OCI-LY7 (cell line): ENCODE data around the gene RCSD1. TPM values are rescaled to one million over a fixed set of nuclear protein-coding genes. Genes with fewer than 3 reads are reported as not detected.

Experiments
- BruUV-seq: library from RNA; stranded (reverse); fragments of 400-500 nt; replicated peaks from 2 replicates; lab custom pipeline; 2021; lab: Mats Ljungman, UMichigan
- CTCF ChIA-PET: fragments of 300-600 bp; sonication (Branson Sonifier 250); formaldehyde crosslinking; loops from one replicate; lab custom pipeline; 2022; ENCODE audit warnings: antibody characterized with exemption; ENCODE audit not compliant: unreplicated experiment; lab: Charles Lee
- POLR2A ChIA-PET: fragments of 300-600 bp; sonication (Branson Sonifier 250); formaldehyde crosslinking; loops from one replicate; lab custom pipeline; 2022; ENCODE audit warnings: antibody characterized with exemption; lab: Charles Lee
- DNase-seq: peaks from one replicate; pipeline ENCODE4 v3.0.0-alpha.2; 2015; ENCODE audit warnings: low spot score
- H2AFZ ChIP-seq: fragments of 200-600 bp; sonication (generic), shearing (Covaris generic); 2 replicates; pipeline ENCODE4 v1.6.1; 2014; ENCODE audit warnings: mild to moderate bottlenecking, antibody characterized with exemption, low read length, moderate library complexity
- H3K27ac ChIP-seq: fragments of 200-600 bp; sonication (generic); 2 replicates; pipeline ENCODE4 v1.5.1; 2014; ENCODE audit warnings: mixed run types, low read depth, mild to moderate bottlenecking, moderate library complexity, low read length, inconsistent platforms; ENCODE audit not compliant: poor library complexity, severe bottlenecking
- H3K36me3 ChIP-seq: fragments of 200-600 bp; sonication (generic); 2 replicates; pipeline ENCODE4 v1.6.1; 2014; ENCODE audit warnings: mild to moderate bottlenecking, antibody characterized with exemption, low read length, moderate library complexity, mixed read lengths; ENCODE audit not compliant: insufficient read depth
- H3K4me1 ChIP-seq: fragments of 200-600 bp; sonication (generic); 2 replicates; pipeline ENCODE4 v1.5.1; 2014; ENCODE audit warnings: mild to moderate bottlenecking, low read length; ENCODE audit not compliant: insufficient read depth, poor library complexity, severe bottlenecking
- H3K4me2 ChIP-seq: fragments of 200-600 bp; sonication (generic); 2 replicates; pipeline ENCODE4 v1.6.1; 2014; ENCODE audit warnings: mild to moderate bottlenecking, low read length
- H3K4me3 ChIP-seq: fragments of 200-600 bp; sonication (generic); 2 replicates; pipeline ENCODE4 v1.5.1; 2014; ENCODE audit warnings: mild to moderate bottlenecking, low read depth, low read length; ENCODE audit not compliant: poor library complexity, severe bottlenecking
- H3K79me2 ChIP-seq: fragments of 200-600 bp; sonication (generic); 2 replicates; pipeline ENCODE4 v1.6.1; 2016; ENCODE audit warnings: low read depth, mild to moderate bottlenecking, low read length, moderate library complexity, mixed read lengths; ENCODE audit not compliant: insufficient read depth
- H3K9me2 ChIP-seq: fragments of 200-600 bp; sonication (generic); 2 replicates; pipeline ENCODE4 v1.6.1; 2016; ENCODE audit warnings: mild to moderate bottlenecking, low read length, mixed read lengths; ENCODE audit not compliant: insufficient read depth
- H3K9me3 ChIP-seq: fragments of 200-600 bp; sonication (generic); 2 replicates; pipeline ENCODE4 v1.6.1; 2014; ENCODE audit warnings: mild to moderate bottlenecking, mixed run types, low read length, mixed read lengths
- H4K20me1 ChIP-seq: fragments of 200-600 bp; sonication (generic); 2 replicates; pipeline ENCODE4 v1.6.1; 2014; ENCODE audit warnings: mild to moderate bottlenecking, antibody characterized with exemption, low read length, moderate library complexity, mixed read lengths; ENCODE audit not compliant: insufficient read depth
- EZH2phosphoT487 ChIP-seq: fragments of 200-600 bp; sonication (generic); IDR thresholded peaks from 2 replicates; pipeline ENCODE4 v1.6.1; 2018; ENCODE audit warnings: low read depth, borderline replicate concordance, mild to moderate bottlenecking, mixed run types, antibody characterized with exemption, low read length, moderate library complexity, mixed read lengths
- intact Hi-C: fragments of 100-400 bp; cut with micrococcal nuclease; formaldehyde crosslinking; loops from one replicate; pipeline ENCODE4 v1.10.0; 2022; ENCODE audit not compliant: unreplicated experiment
- total RNA-seq, 2 experiments: library from RNA; depleted of rRNA in 1 of 2; stranded (reverse); fragments of >200 nt in 1 of 2; shearing (Covaris generic) in 1 of 2; gene quantifications; 2 replicates each; pipeline ENCODE4 v1.2.3, GENCODE V29; 2014 to 2022
- TF ChIP-seq, protein P1 (sequence below): fragments of 200-600 bp; sonication (generic); conservative IDR thresholded peaks from 2 replicates; pipeline ENCODE4 v1.5.1; 2014; ENCODE audit warnings: mild to moderate bottlenecking, antibody characterized with exemption, low read length, moderate library complexity, mixed read lengths

The RCSD1 gene
- total RNA-seq, 2 experiments from 2014 or later, result 161 to 164 TPM

DNA sequence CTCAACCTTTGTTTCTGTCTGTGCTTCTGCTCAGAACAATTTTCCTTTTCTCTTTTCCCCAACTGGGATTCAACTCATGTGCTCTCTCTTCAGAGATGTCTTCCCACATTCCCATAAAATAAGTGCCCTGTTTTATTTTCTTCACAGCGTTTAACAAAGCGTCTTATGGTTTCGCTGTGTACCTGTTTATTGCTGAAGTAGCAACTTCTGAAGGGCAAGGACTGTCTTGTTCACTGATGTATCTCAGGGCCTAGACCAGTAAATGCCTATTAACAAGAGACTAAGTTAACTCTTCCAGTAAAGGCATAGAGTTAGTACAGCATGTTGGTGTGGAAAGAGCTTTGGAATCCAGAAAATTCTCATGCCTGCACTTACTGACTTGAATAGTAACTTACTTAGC is 48.8 kb downstream of the RCSD1 start:
- no peak for DNase-seq
- H3K4me2 ChIP-seq, result no peak overlapping the region
- CTCF ChIA-PET, result no interaction called here
- no peak overlapping the region for H2AFZ ChIP-seq
- H3K27ac ChIP-seq, result no peak overlapping the region
- H4K20me1 ChIP-seq, result peaks cover 4% of the 10 kb centered on the region; the same call in 1 of the 2 replicates
- intact Hi-C loops, result no loop called here
- peaks cover 63% of the 10 kb centered on the region for H3K4me1 ChIP-seq
- no peak overlapping the region for H3K4me3 ChIP-seq
- H3K79me2 ChIP-seq, result peaks cover 55% of the 10 kb centered on the region
- POLR2A ChIA-PET, result interaction anchor here (0.7 kb wide), 1 partner anchor 25 kb away, joined by 8 read pairs; no protein-coding TSS in a partner anchor
- H3K9me2 ChIP-seq, result no peaks in the 10 kb centered on the region
- peaks cover 99% of the 10 kb centered on the region for H3K36me3 ChIP-seq
- no peak for TF ChIP-seq EZH2phosphoT487
- TF ChIP-seq, protein P1, sequence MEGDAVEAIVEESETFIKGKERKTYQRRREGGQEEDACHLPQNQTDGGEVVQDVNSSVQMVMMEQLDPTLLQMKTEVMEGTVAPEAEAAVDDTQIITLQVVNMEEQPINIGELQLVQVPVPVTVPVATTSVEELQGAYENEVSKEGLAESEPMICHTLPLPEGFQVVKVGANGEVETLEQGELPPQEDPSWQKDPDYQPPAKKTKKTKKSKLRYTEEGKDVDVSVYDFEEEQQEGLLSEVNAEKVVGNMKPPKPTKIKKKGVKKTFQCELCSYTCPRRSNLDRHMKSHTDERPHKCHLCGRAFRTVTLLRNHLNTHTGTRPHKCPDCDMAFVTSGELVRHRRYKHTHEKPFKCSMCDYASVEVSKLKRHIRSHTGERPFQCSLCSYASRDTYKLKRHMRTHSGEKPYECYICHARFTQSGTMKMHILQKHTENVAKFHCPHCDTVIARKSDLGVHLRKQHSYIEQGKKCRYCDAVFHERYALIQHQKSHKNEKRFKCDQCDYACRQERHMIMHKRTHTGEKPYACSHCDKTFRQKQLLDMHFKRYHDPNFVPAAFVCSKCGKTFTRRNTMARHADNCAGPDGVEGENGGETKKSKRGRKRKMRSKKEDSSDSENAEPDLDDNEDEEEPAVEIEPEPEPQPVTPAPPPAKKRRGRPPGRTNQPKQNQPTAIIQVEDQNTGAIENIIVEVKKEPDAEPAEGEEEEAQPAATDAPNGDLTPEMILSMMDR, result no peak
- no TSS peak for BruUV-seq
- H3K9me3 ChIP-seq, result no peaks in the 10 kb centered on the region

DNA sequence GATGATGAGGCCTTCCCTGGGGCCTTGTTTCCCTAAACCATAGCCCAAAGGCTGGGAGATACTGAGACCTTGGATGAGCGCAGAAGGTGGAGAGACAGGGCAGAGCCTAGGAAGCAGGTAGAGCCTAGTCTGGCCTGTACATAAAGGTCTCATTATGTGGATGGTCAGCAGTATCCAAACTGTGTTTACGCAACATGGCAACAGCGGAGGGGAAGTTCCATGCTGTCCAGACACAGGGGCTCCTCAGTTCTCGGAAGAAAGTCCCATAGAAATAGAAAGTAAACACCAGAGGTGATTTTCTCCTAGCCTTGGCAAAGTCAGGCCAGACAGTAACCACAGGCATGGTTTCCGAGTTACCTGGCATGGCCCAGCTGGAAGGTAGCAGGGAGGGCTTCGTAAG is 49.7 kb downstream of the RCSD1 start:
- no peaks in the 10 kb centered on the region for H3K9me3 ChIP-seq
- no peak overlapping the region for H3K4me2 ChIP-seq
- H3K9me2 ChIP-seq, result no peaks in the 10 kb centered on the region
- CTCF ChIA-PET, result no interaction called here
- H3K4me1 ChIP-seq, result peaks cover 60% of the 10 kb centered on the region
- H2AFZ ChIP-seq, result no peak overlapping the region
- no TSS peak for BruUV-seq
- no peak overlapping the region for H3K27ac ChIP-seq
- no peak for DNase-seq
- TF ChIP-seq, protein P1, result no peak
- TF ChIP-seq EZH2phosphoT487, result no peak
- H3K79me2 ChIP-seq, result peaks cover 46% of the 10 kb centered on the region
- H3K4me3 ChIP-seq, result no peak overlapping the region
- H4K20me1 ChIP-seq, result peaks cover 4% of the 10 kb centered on the region; the same call in 1 of the 2 replicates
- POLR2A ChIA-PET, result interaction anchor here (1.5 kb wide), 1 partner anchor 11 kb away, joined by 5 read pairs; no protein-coding TSS in a partner anchor
- peaks cover 99% of the 10 kb centered on the region for H3K36me3 ChIP-seq
- intact Hi-C loops, result no loop called here

DNA sequence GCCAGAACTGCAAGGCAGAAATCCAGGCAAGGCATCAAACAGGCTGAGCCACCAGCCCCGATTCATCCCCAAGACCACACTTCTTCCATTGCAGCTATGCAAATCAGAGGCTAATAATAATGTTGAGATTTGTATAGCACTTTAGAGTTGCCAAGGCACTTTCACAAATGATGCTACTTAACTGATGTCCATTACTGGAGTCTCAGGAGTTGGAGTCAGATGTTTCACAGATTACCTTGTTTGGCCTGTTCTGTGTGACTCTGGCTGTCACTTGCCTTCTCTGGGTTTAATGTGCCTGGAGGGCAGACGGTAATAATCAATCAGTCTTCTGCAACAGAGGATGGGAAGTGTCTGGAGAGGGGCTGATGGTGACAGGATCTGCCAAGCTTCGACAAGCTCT is 51.0 kb downstream of the RCSD1 start:
- POLR2A ChIA-PET, result interaction anchor here (1.5 to 2.0 kb wide), 3 partner anchors 13 to 63 kb away, joined by 3 to 8 read pairs (median 5); no protein-coding TSS in a partner anchor
- Histone ChIP-seq H4K20me1 (peaks cover 9% of the 10 kb centered on the region; the same call in 1 of the 2 replicates), H3K4me1 (peaks cover 56% of the 10 kb centered on the region), H3K9me3 (no peaks in the 10 kb centered on the region), H3K4me3 (no peak overlapping the region), H3K27ac (peak overlapping the region; percentile 34), H3K79me2 (peaks cover 38% of the 10 kb centered on the region), H2AFZ (no peak overlapping the region), H3K4me2 (peak overlapping the region; percentile 31), H3K9me2 (no peaks in the 10 kb centered on the region), H3K36me3 (peaks cover 99% of the 10 kb centered on the region)
- TF ChIP-seq, protein P1, result no peak
- no peak for TF ChIP-seq EZH2phosphoT487
- no peak for DNase-seq
- intact Hi-C loops, result no loop called here
- CTCF ChIA-PET, result interaction anchor here (1.0 to 1.2 kb wide), 4 partner anchors 12 to 81 kb away, joined by 3 read pairs; no protein-coding TSS in a partner anchor
- BruUV-seq, result no TSS peak
